PC-3 (cell line): ENCODE data around the gene S1PR2. TPM values are rescaled to one million over a fixed set of nuclear protein-coding genes. Genes with fewer than 3 reads are reported as not detected.
"Not testable (repeated sequence)": the region's sequence is repeated elsewhere in the genome, so short reads cannot be mapped to it uniquely, and the experiment has no call there.

Source experiments
- ATAC-seq: fragments of 200-7000 bp; cut with Tn5 transposase; 2 replicates; pipeline ENCODE4 v1.9.1; 2020; ENCODE audit warnings: mild to moderate bottlenecking, moderate library complexity
- BruUV-seq: library from RNA; stranded (reverse); fragments of 400-500 nt; replicated peaks from 2 replicates; lab custom pipeline; 2021; lab: Mats Ljungman, UMichigan
- CTCF ChIA-PET: fragments of 300-600 bp; sonication (Branson Sonifier 250); formaldehyde crosslinking; loops from one replicate; lab custom pipeline; 2022; ENCODE audit warnings: antibody characterized with exemption; lab: Charles Lee
- POLR2A ChIA-PET: fragments of 300-600 bp; sonication (Branson Sonifier 250); formaldehyde crosslinking; loops from one replicate; lab custom pipeline; 2022; ENCODE audit warnings: antibody characterized with exemption; ENCODE audit not compliant: unreplicated experiment; lab: Charles Lee
- DNase-seq: peaks from one replicate; pipeline ENCODE4 v3.0.0-alpha.2; 2015
- H2AFZ ChIP-seq: fragments of 300-600 bp; sonication (generic); 2 replicates; pipeline ENCODE4 v1.6.0; 2016; ENCODE audit warnings: antibody characterized with exemption, low read length
- H3F3A ChIP-seq: fragments of 300-600 bp; sonication (generic); one replicate; pipeline ENCODE4 v1.6.0; 2017; ENCODE audit warnings: antibody characterized with exemption, low read length, control low read depth, mild to moderate bottlenecking; ENCODE audit not compliant: unreplicated experiment
- H3K27ac ChIP-seq: fragments of 300-600 bp; sonication (generic); 2 replicates; pipeline ENCODE4 v1.5.1; 2016; ENCODE audit warnings: mild to moderate bottlenecking, low read length
- H3K27me3 ChIP-seq: fragments of 300-600 bp; sonication (generic); 2 replicates; pipeline ENCODE4 v1.6.1; 2016; ENCODE audit warnings: low read length, mixed read lengths
- H3K36me3 ChIP-seq: fragments of 300-600 bp; sonication (generic); 2 replicates; pipeline ENCODE4 v1.6.1; 2016; ENCODE audit warnings: low read depth, mixed run types, low read length, mixed read lengths
- H3K4me1 ChIP-seq: fragments of 300-600 bp; sonication (generic); 2 replicates; pipeline ENCODE4 v1.5.1; 2016; ENCODE audit warnings: low read length; ENCODE audit not compliant: insufficient read depth
- H3K4me2 ChIP-seq: fragments of 300-600 bp; sonication (generic); 2 replicates; pipeline ENCODE4 v1.6.0; 2016; ENCODE audit warnings: low read length
- H3K4me3 ChIP-seq: fragments of 300-600 bp; sonication (generic); 2 replicates; pipeline ENCODE4 v1.5.1; 2016; ENCODE audit warnings: mild to moderate bottlenecking, low read length, mixed read lengths
- H3K79me2 ChIP-seq: fragments of 300-600 bp; sonication (generic); 2 replicates; pipeline ENCODE4 v1.6.1; 2017; ENCODE audit warnings: low read length, mixed read lengths
- H3K9ac ChIP-seq: fragments of 300-600 bp; sonication (generic); 2 replicates; pipeline ENCODE4 v1.6.0; 2016; ENCODE audit warnings: mild to moderate bottlenecking, low read length
- H3K9me2 ChIP-seq: fragments of 300-600 bp; sonication (generic); replicated peaks from 2 replicates; pipeline ENCODE4 v1.6.1; 2016; ENCODE audit warnings: mixed run types, low read length, mixed read lengths
- H3K9me3 ChIP-seq: fragments of 300-600 bp; sonication (generic); 2 replicates; pipeline ENCODE4 v1.6.1; 2016; ENCODE audit warnings: low read length, mixed read lengths
- H4K20me1 ChIP-seq: fragments of 300-600 bp; sonication (generic); 2 replicates; pipeline ENCODE4 v1.6.1; 2016; ENCODE audit warnings: low read length, mixed read lengths
- CTCF ChIP-seq: fragments of 300-600 bp; sonication (generic); conservative IDR thresholded peaks from 2 replicates; pipeline ENCODE4 v1.5.1; 2017; ENCODE audit warnings: antibody characterized with exemption, low read depth, mild to moderate bottlenecking, low read length
- EZH2 ChIP-seq: fragments of 300-600 bp; sonication (generic); IDR thresholded peaks from one replicate; pipeline ENCODE4 v1.6.1; 2017; ENCODE audit warnings: antibody characterized with exemption, mild to moderate bottlenecking, low read length; ENCODE audit not compliant: unreplicated experiment
- EZH2phosphoT487 ChIP-seq: fragments of 300-600 bp; sonication (generic); IDR thresholded peaks from 2 replicates; pipeline ENCODE4 v1.6.1; 2018; ENCODE audit warnings: mild to moderate bottlenecking, antibody characterized with exemption, low read length, borderline replicate concordance
- intact Hi-C: fragments of 100-400 bp; cut with micrococcal nuclease; formaldehyde crosslinking; loops from 2 replicates; pipeline ENCODE4 v1.9.0; 2023
- total RNA-seq: library from RNA; depleted of rRNA; stranded (reverse); fragments of >200 nt; gene quantifications from 2 replicates; pipeline ENCODE4 v1.2.3, GENCODE V29; 2014

Gene S1PR2
- total RNA-seq, 1 experiment from 2014 or later = 4.1 TPM

- Histone ChIP-seq H3K9ac (no peak overlapping the region), H3K36me3 (no peaks in the 10 kb centered on the region), H3K4me2 (no peak overlapping the region), H3K9me3 (no peaks in the 10 kb centered on the region), H3K4me3 (no peak overlapping the region), H2AFZ (no peak overlapping the region), H3K27ac (no peak overlapping the region), H3K27me3 (no peaks in the 10 kb centered on the region), H3F3A (no peaks in the 10 kb centered on the region), H3K79me2 (no peaks in the 10 kb centered on the region), H3K4me1 (peaks cover 10% of the 10 kb centered on the region), H3K9me2 (no peaks in the 10 kb centered on the region), H4K20me1 (no peaks in the 10 kb centered on the region)
- no peak for ATAC-seq
- no TSS peak for BruUV-seq
- TF ChIP-seq CTCF (no peak), EZH2phosphoT487 (no peak), EZH2 (no peak)
- CTCF ChIA-PET = no interaction called here
- intact Hi-C loops = no loop called here
- DNase-seq = no peak
- POLR2A ChIA-PET = no interaction called here
Measured at GRCh38 chr19:10201176-10201575, 30.0 kb downstream of the S1PR2 start.

- intact Hi-C loops, H3K27me3 ChIP-seq, H3K4me3 ChIP-seq, H2AFZ ChIP-seq, ATAC-seq, H3K79me2 ChIP-seq, DNase-seq, CTCF ChIA-PET, H3K9me2 ChIP-seq, H4K20me1 ChIP-seq, H3K27ac ChIP-seq, BruUV-seq, H3K9me3 ChIP-seq, H3K4me2 ChIP-seq, H3K36me3 ChIP-seq, H3K9ac ChIP-seq, POLR2A ChIA-PET, H3F3A ChIP-seq: not testable (repeated sequence)
- peaks cover 14% of the 10 kb centered on the region for H3K4me1 ChIP-seq
Measured at GRCh38 chr19:10200101-10200500, 31.0 kb downstream of the S1PR2 start.

GRCh38 chr19:10198889-10199644 lies 32.1 kb downstream of the S1PR2 start:
- CTCF ChIA-PET, H3K36me3 ChIP-seq, H3K27ac ChIP-seq, H3K9me2 ChIP-seq, H3K27me3 ChIP-seq, ATAC-seq, H2AFZ ChIP-seq, H3K4me1 ChIP-seq, H3K4me3 ChIP-seq, intact Hi-C loops, H4K20me1 ChIP-seq, H3K4me2 ChIP-seq, H3F3A ChIP-seq, DNase-seq, H3K9ac ChIP-seq, H3K9me3 ChIP-seq, BruUV-seq, H3K79me2 ChIP-seq, POLR2A ChIA-PET: not testable (repeated sequence)
